SJCRH30 (cell line): ENCODE measurements around the gene SDHAF1. TPM values are rescaled to one million over a fixed set of nuclear protein-coding genes. Genes with fewer than 3 reads are reported as not detected.
A peak's percentile ranks its signal among the peaks of the same experiment; 100 is the strongest.
"Not testable (repeated sequence)": the region's sequence is repeated elsewhere in the genome, so short reads cannot be mapped to it uniquely, and the experiment has no call there.

Experiments
- DNase-seq, 2 experiments: peaks; one replicate each; pipeline ENCODE4 v3.0.0-alpha.2; 2015 to 2020
- H3K27ac ChIP-seq: fragments of 250-450 bp; sonication (Bioruptor Pico); 2 replicates; pipeline ENCODE4 v1.5.1; 2020; ENCODE audit warnings: mild to moderate bottlenecking, moderate library complexity
- H3K27me3 ChIP-seq: fragments of 250-450 bp; sonication (Bioruptor Pico); 2 replicates; pipeline ENCODE4 v1.5.1; 2020; ENCODE audit warnings: mild to moderate bottlenecking, moderate library complexity
- H3K36me3 ChIP-seq: fragments of 250-450 bp; sonication (Bioruptor Pico); 2 replicates; pipeline ENCODE4 v1.5.1; 2020; ENCODE audit warnings: mild to moderate bottlenecking, moderate library complexity
- H3K4me1 ChIP-seq: fragments of 250-450 bp; sonication (Bioruptor Pico); 2 replicates; pipeline ENCODE4 v1.5.1; 2020; ENCODE audit warnings: mild to moderate bottlenecking, moderate library complexity
- H3K4me3 ChIP-seq: fragments of 250-450 bp; sonication (Bioruptor Pico); 2 replicates; pipeline ENCODE4 v1.5.1; 2020; ENCODE audit warnings: mild to moderate bottlenecking, moderate library complexity
- H3K9me3 ChIP-seq: fragments of 250-450 bp; sonication (Bioruptor Pico); replicated peaks from 2 replicates; pipeline ENCODE4 v1.5.1; 2020; ENCODE audit warnings: mild to moderate bottlenecking, moderate library complexity
- total RNA-seq: library from RNA; depleted of rRNA; stranded (reverse); fragments of >200 nt; shearing (Covaris generic); gene quantifications from 2 replicates; pipeline ENCODE4 v1.2.3, GENCODE V29; 2014

Gene SDHAF1
- total RNA-seq, 1 experiment from 2014 or later = 21.6 TPM

DNA sequence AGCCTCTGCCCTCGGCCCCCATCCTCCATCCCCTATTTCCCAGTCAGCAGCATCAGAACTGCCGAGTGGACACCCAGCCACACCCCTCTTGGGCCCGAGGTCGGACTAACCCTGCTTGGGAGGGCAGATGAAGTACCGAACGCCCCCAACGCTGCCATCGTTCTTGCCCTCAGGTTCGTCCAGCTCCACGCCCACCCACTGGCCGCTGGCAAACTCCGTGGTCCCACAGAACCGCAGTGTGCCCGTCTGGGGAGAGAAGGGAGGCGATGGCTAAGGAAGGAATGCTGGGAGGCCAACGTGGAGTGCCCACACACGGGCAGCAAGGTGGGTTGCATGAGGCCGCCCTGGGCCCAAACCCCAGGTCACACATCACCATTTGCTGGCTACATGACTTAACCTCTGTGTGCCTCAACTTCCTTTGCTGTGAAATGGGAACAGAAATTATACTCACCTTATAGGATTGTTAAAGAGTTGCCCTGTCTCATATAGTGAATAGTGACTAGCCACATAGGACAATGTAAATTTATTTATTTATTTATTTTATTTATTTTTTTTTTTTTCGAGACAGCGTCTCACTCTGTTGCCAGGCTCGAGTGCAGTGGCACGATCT, 24.2 kb downstream of the SDHAF1 start:
- H3K9me3 ChIP-seq = no peaks in the 10 kb centered on the region
- no peak overlapping the region for H3K27ac ChIP-seq
- no peak overlapping the region for H3K4me3 ChIP-seq
- H3K27me3 ChIP-seq = no peaks in the 10 kb centered on the region
- H3K4me1 ChIP-seq = peaks cover 3% of the 10 kb centered on the region; the same call in 1 of the 2 replicates
- peaks cover 3% of the 10 kb centered on the region for H3K36me3 ChIP-seq
- DNase-seq = no peak

DNA sequence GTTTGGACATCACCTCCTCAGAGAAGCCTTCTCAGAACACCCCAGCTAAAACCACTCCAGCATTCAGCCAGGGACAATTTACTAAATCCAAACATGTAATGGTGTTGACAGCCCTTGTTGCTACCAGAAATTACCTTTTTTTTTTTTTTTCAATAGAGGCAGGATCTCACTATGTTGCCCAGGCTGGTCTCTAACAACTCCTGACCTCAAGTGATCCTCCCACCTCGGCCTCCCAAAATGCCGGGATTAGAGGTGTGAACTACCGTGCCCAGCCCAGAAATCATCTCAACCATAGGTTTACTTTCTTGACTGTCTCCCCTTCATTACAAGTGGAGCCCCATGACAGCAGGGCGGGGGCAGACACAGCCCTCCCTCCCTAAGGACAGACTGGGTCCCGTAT, 28.4 kb downstream of the SDHAF1 start:
- H3K9me3 ChIP-seq = no peaks in the 10 kb centered on the region
- peaks cover 8% of the 10 kb centered on the region for H3K36me3 ChIP-seq
- H3K27me3 ChIP-seq = no peaks in the 10 kb centered on the region
- no peak overlapping the region for H3K27ac ChIP-seq
- H3K4me3 ChIP-seq = no peak overlapping the region
- no peaks in the 10 kb centered on the region for H3K4me1 ChIP-seq
- DNase-seq = no peak

DNA sequence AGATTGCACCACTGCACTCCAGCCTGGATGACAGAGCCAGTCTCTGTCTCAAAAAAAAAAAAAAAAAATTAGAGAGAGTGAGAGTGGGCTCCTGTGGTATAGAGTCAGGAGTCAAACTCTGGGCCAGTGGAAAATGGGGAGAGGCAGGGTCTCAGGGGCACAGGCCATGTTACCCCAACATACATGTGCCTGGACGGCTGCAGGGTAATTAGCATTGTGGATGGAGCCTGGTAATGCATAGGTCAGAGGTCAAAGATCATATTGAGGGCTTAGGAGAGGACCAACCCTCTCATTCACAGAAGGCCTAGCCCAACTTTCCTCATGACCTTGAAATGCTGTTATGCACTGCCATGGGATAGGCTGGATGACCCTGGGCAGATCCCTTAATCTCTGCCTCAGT, 30.6 kb downstream of the SDHAF1 start:
- Histone ChIP-seq H3K27me3 (no peaks in the 10 kb centered on the region), H3K36me3 (peaks cover 8% of the 10 kb centered on the region), H3K27ac (no peak overlapping the region), H3K9me3 (no peaks in the 10 kb centered on the region), H3K4me1 (no peaks in the 10 kb centered on the region), H3K4me3 (no peak overlapping the region)
- DNase-seq = no peak

DNA sequence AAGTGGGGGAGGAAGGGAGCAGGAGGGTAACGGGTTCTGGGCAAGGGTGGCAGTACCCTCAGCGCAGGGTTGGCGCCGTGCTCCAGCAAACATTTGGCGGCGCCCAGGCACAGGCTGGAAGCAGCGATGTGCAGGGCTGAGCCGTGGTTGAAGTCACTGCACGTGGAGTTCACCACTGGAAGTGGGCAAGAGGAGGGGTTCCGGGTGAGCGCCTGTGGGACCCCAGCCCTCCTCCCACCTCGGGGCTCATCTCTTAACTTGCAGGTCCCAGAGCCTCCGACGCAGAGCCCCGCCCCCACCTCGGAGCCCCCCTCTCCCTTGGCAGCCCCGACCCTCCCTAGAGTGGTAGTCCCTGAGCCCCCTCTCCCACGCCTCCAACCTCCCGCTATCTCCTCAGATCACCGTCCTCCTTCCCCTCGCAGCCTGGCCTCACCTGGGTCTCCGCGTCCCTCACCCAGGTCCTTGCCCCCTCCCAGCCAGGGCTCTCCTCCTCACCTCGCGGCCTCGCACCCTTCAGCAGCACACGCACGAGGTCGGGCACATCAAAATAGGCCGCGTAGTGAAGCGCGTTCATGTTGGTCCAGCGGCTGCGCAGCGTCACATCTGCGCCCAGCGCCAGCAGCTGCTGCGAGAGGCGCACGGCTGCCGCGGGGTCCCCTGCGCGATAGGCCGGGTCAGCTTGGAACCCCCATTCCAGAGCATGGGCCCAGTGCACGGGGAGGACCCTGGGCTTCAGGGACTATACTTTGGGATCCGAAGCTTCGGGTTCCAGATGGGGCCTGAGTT, 31.3 kb downstream of the SDHAF1 start:
- no peak overlapping the region for H3K27ac ChIP-seq
- DNase-seq = no peak
- peaks cover 8% of the 10 kb centered on the region for H3K36me3 ChIP-seq
- no peaks in the 10 kb centered on the region for H3K9me3 ChIP-seq
- H3K4me3 ChIP-seq = no peak overlapping the region
- no peaks in the 10 kb centered on the region for H3K4me1 ChIP-seq
- H3K27me3 ChIP-seq = no peaks in the 10 kb centered on the region

DNA sequence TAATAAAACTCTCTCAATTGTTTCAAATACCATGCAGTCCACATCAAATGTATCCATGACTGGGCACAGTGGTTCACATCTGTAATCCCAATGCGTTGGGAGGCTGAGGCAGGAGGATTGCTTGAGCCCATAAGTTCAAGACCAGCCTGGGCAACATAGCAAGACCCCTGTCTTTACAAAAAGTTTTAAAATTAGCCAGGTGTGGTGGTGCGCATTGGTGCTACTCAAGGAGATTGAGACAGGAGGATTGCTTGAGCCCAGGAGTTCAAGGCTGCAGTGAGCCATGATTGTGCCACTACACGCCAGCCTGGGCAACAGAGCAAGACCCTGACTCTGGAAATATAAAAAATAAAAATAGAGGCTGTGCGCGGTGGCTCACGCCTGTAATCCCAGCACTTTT, 32.7 kb downstream of the SDHAF1 start:
- H3K9me3 ChIP-seq = no peaks in the 10 kb centered on the region
- DNase-seq = no peak

DNA sequence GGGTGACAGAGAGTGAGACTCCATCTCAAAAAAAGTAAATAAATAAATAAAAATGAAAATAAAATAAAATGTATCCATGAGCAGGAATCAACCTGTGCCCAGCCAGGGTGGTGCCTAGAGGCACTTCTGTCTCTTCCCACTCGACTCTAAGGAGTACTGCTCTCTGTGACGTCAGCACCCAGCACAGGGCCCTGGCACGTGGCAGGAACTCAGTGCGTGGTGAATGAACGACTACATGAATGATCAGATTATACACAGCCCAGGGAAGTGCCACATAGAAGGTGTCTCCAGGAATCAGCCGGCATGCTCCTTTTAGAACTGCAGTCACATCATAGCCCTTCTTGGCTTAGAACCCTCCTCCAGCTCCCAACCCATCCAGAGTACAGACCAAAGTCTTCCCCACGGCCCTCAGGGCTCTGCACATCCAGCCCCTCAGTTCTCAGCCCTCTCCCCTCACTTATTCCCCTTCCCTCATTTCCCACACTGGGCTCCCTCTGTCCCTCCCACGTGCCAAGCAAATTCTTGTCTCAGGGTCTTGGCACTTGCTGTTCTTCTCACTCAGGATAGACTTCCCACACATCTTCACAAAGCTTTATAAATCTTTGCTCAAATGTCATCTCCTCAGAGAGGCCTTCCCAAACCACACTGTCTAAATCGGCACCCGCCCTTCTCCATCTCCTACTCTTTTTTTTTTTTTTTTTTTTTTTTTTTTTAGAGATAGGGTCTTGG, 33.5 kb downstream of the SDHAF1 start:
- Histone ChIP-seq H3K4me1 (no peaks in the 10 kb centered on the region), H3K27ac (no peak overlapping the region), H3K36me3 (peaks cover 5% of the 10 kb centered on the region; the same call in 1 of the 2 replicates), H3K4me3 (no peak overlapping the region), H3K9me3 (no peaks in the 10 kb centered on the region), H3K27me3 (no peaks in the 10 kb centered on the region)
- DNase-seq = no peak

More for the DNA sequence above, 32.7 kb downstream of the SDHAF1 start:
- H3K36me3 ChIP-seq = peaks cover 5% of the 10 kb centered on the region; the same call in 1 of the 2 replicates
- H3K4me1 ChIP-seq = no peaks in the 10 kb centered on the region
- no peak overlapping the region for H3K4me3 ChIP-seq
- H3K27me3 ChIP-seq = no peaks in the 10 kb centered on the region
- H3K27ac ChIP-seq = no peak overlapping the region

DNA sequence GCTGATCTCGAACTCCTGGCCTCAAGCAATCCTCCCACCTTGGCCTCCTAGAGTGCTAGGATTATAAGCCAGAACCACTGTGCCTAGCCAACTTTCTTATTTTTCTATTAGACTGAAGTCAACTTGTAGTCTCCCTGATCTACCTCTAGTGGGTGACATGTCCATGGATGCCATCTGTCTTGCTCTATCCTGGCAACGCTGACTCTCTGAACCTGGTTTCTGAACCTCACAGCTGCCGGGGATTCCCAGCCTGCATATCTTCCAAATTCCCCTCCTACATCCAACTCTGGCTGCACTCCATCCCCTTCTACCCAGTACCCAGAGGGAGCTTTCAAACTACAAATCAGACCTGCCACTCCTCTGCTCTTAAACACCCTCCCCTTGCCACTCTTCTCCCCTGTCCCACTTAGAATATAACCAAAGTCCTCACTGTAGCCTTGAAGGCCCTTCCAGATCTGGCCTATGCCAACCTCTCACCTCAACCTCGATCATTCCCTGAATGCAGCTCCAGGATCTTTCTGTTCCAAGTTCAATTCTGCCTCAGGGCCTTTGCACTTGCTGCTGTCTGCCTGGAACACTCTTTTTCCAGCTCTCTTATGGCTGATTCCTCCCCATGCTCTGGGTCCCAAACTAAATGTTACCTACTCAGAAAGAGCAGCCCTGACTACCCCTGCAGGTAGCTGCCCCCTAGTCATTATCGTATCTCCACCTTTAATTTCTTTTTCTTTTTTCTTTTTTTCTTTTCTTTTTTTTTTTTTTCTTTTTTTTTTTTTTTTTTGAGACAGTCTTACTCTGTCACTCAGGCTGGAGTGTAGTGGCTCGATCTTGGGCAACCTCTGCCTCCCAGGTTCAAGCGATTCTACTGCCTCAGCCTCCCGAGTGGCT, 35.5 kb downstream of the SDHAF1 start:
- H3K27ac ChIP-seq = no peak overlapping the region
- DNase-seq = no peak
- no peak overlapping the region for H3K4me3 ChIP-seq
- no peaks in the 10 kb centered on the region for H3K27me3 ChIP-seq
- no peaks in the 10 kb centered on the region for H3K4me1 ChIP-seq
- no peaks in the 10 kb centered on the region for H3K9me3 ChIP-seq
- peaks cover 5% of the 10 kb centered on the region; the same call in 1 of the 2 replicates for H3K36me3 ChIP-seq

DNA sequence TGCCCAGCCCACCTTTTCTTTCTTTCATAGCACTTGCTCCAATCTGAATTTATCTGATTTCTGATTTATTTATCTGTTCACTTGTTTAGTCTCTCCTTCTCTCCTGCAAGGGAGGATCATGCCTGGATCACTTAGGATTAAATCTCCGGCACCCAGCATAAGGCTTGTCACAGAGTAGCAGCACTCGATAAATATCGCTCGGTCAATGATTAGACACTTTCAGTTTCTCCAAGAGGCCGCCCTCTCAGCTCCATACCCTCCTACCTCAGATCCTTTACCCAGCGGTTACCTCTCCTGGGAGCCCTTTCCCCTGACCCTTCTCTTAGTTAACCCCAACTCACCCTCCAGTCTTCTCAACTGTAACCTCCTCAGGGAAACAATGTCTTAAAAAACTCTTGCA, 36.3 kb downstream of the SDHAF1 start:
- Histone ChIP-seq H3K4me3 (no peak overlapping the region), H3K4me1 (no peaks in the 10 kb centered on the region), H3K27ac (no peak overlapping the region), H3K36me3 (0 out of 2 replicates have a peak, but pooled peaks cover 3% of the 10 kb centered on the region), H3K27me3 (no peaks in the 10 kb centered on the region), H3K9me3 (no peaks in the 10 kb centered on the region)
- no peak for DNase-seq

DNA sequence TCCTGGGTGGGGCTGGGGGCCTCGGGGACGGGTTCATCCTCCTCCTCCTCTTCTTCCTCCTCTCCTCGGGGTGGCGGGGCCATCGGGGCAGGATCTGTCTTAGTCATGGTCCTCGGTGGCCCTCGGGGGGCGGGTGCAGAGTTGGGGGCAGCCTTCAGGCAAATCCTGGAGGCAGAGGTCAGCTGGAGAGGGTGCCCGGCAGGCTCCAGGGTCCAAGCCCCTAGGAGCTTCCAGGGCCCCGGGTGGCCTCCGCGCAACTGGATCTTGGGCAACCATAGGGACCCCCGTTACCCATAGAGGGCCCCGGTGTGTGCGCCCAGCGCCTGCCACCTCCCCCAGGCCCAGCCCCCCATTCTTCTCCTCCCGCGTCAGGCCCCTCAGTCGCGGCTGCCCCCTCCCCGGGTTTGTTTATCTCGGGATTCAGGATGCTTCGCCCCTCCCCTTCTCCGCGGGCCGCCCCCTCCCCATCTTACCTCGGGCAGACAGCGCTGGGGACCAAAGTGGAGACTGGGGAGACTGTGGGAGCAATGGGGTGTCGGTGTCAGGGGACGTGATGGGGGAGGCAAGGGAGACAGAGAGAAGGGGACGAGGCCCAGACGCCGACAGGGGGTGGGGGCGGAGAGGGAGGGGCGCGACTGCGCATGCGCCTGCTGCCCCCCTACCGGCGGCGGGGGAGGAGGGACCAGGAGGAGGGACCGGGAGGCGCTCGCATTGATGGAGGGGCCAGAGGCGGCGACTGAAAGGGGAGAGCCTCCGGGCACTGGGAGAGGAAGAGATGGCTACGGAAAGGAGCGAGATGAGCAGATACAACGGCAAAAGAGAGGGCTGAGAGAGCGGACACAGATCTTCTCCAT, 37.5 kb downstream of the SDHAF1 start, which contains the start of gene CLIP3:
Gene CLIP3, minus strand, starts transcription at position 623 of the 854 bp plus-strand sequence. Its CDS starts 516 bp downstream, at position 107.
- Histone ChIP-seq H3K27me3 (no peaks in the 10 kb centered on the region), H3K4me3 (peak within 1 kb of the TSS; percentile 60), H3K36me3 (0 out of 2 replicates have a peak, but pooled peaks cover 1% of the 10 kb centered on the region), H3K27ac (no peak within 1 kb of the TSS), H3K9me3 (no peaks in the 10 kb centered on the region), H3K4me1 (no peaks in the 10 kb centered on the region)
- peak; percentile 73 to 76 for DNase-seq

DNA sequence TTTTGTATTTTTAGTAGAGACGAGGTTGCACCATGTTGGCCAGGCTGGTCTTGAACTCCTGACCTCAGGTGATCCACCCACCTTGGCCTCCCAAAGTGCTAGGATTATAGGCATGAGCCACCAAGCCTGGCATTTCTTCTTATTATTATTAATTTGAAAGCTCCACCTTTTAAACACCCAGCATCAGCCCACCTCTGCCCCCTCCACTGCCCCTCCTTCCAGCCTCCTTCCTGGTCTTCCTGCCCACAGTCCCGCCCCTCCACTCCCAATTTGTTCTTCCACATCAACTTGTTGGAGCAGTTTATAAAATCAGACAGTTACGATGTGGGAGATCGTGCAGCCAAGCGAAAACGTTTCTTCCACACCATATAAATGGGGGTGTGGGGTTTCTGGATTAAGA, 45.5 kb downstream of the SDHAF1 start:
- no peak for DNase-seq
- no peak overlapping the region for H3K27ac ChIP-seq
- no peaks in the 10 kb centered on the region for H3K4me1 ChIP-seq
- H3K36me3 ChIP-seq = no peaks in the 10 kb centered on the region
- no peak overlapping the region for H3K4me3 ChIP-seq
- no peaks in the 10 kb centered on the region for H3K27me3 ChIP-seq
- no peaks in the 10 kb centered on the region for H3K9me3 ChIP-seq

DNA sequence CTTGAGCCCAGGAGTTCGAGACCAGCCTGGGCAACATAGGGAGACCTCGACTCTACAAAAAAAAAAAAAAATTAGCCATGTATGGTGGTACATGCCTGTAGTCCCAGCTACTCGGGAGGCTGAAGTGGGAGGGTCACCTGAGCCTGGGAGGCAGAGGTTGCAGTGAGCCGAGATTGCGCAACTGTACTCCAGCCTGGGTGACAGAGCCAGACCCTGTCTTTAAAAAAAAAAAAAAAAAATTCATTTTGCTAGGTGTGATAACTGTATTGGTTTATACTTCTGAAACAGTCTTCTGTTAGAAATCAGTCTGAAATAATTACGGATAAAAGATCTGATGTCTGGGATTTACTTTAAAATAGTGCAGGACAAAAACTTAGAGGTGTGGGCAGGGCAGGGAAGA, 46.1 kb downstream of the SDHAF1 start:
- H3K9me3 ChIP-seq, DNase-seq, H3K27ac ChIP-seq, H3K27me3 ChIP-seq, H3K36me3 ChIP-seq, H3K4me3 ChIP-seq, H3K4me1 ChIP-seq: not testable (repeated sequence)

DNA sequence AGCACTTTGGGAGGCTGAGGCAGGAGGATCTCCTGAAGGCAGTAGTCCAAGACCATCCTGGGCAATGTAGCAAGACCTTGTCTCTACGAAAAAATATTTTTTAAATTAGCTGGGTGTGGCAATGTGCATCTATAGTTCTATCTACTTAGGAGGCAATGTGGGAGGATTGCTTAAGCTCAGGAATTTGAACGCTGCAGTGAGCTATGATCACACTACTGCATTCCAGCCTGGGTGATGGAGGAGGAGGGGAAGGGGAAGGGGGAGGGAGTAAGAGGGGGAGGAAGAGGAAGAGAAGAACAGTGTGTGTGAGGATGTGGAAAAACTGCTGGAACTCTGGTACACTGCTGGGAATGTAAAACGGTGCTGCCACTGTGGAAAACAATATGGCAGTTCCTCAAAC, 46.8 kb downstream of the SDHAF1 start:
- Histone ChIP-seq H3K27me3 (no peaks in the 10 kb centered on the region), H3K36me3 (no peaks in the 10 kb centered on the region), H3K27ac (no peak overlapping the region), H3K4me1 (no peaks in the 10 kb centered on the region), H3K9me3 (no peaks in the 10 kb centered on the region), H3K4me3 (no peak overlapping the region)
- no peak for DNase-seq

DNA sequence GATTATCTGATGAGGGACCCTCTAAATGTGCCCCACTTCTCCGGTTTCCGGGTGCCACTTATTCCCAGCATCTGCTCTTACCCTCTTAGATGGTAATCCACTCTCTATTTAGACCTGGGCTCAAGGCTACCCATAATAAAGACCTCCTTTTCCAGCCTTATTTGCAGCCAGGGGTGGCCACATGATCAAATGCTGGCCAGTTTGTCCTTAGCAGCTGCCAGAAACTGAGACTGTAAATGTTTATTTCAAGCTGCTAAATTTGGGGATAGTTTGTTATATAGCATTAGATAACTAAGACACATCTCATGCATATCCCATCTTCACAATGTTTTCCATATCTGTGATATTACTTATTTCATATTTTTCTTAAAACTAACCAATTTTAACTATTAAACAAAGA, 49.0 kb downstream of the SDHAF1 start:
- H3K36me3 ChIP-seq = no peaks in the 10 kb centered on the region
- no peaks in the 10 kb centered on the region for H3K9me3 ChIP-seq
- no peaks in the 10 kb centered on the region for H3K27me3 ChIP-seq
- H3K4me3 ChIP-seq = no peak overlapping the region
- H3K27ac ChIP-seq = no peak overlapping the region
- no peaks in the 10 kb centered on the region for H3K4me1 ChIP-seq
- DNase-seq = no peak
